Suprapubic skin (tissue), 4 donors: ENCODE results near the gene NAALADL2.

Experiments used
- CTCF ChIP-seq, 2 donors: fragments of 200-600 bp in 1 of 2; fragments of 450-650 bp in 1 of 2; sonication (generic) in 1 of 2; IDR thresholded peaks; one replicate each; pipeline ENCODE4 v1.5.1; 2016 to 2019; ENCODE audit warnings: antibody characterized with exemption in 2 of 2, mild to moderate bottlenecking in 1 of 2, moderate library complexity in 1 of 2
- EP300 ChIP-seq: sonication (generic); formaldehyde crosslinking; IDR thresholded peaks from one replicate; pipeline ENCODE4 v1.6.1; 2017; ENCODE audit warnings: antibody characterized with exemption
- POLR2A ChIP-seq, 2 donors: fragments of 450-650 bp; IDR thresholded peaks; one replicate each; pipeline ENCODE4 v1.6.1; 2017; ENCODE audit warnings: antibody characterized with exemption in 2 of 2, mild to moderate bottlenecking in 2 of 2, moderate library complexity in 2 of 2
- POLR2AphosphoS5 ChIP-seq, 3 donors: sonication (generic); formaldehyde crosslinking; IDR thresholded peaks; one replicate each; pipeline ENCODE4 v1.6.1; 2017; ENCODE audit warnings: antibody characterized with exemption in 3 of 3

- TF ChIP-seq CTCF (IDR thresholded peaks at IDR 0.05): no peak
- TF ChIP-seq POLR2A (IDR thresholded peaks at IDR 0.05): no peak
- TF ChIP-seq EP300: no peak
- TF ChIP-seq POLR2AphosphoS5 (IDR thresholded peaks at IDR 0.05): no peak
Measured at GRCh38 chr3:174846055-174846454, 13.1 kb upstream of the NAALADL2 start.
